CD4-positive, alpha-beta T cell treated with Interferon gamma for 1 hour (primary cell): Measurements from ENCODE around the gene OCA2.
"Not testable (repeated sequence)": the region's sequence is repeated elsewhere in the genome, so short reads cannot be mapped to it uniquely, and the experiment has no call there.

ENCODE experiments used
- DNase-seq: peaks from one replicate; pipeline ENCODE4 v3.0.0-alpha.2; 2020

The OCA2 gene

DNA sequence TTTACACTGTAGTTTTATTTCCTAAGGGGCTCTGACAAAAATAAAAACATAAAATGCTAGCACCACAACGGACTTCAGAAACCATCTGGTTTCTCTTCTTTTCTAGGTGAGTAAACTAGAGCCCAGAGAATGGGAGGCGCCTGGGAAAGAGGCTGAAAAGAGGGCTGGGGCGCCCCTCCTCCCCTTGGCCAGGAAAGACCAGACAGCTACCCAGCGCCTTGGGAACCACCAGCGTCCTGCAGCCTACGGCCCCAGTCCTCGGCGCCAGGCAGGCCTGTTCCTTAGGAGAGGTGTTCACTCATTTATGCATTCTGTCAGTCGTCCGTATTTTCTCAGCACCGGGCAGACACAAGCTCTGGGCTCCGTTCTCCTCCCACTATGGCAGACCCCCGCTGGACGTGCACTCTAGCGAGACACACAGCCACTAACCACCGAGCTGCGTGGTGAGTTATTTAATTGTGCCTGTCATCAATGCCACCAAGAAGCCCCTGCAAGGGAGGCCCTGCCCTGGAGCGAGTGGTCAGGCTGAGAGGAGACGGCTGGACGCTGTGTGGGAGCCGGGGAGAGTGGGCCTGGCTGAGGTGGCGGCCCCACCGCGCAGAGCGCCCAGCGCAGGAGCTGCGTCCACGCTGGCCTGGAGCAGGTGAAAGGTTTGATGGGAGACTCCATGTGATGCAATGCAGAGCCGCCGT, 294.4 kb downstream of the OCA2 start:
- no peak for DNase-seq

DNA sequence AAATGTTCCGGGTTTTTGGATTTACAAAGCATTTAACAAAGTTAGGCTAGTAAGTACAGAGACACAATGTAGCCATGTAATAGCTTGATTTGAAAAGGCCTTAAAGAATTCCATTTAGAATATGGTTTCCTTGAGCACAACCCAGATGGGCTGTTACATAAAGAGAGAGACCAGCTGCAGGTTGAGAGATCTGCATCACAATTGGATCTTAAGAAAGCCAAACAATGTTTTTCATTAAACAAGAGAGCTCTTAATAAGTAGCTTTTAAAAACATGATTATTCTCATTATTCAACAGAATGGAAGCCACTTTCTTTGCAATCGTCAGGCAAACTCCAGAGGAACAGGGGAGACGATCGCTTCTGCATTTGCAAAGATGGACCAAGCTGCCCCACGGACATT, 300.3 kb downstream of the OCA2 start:
- no peak for DNase-seq

- DNase-seq = no peak
These were observed 301.4 kb downstream of the OCA2 start for GRCh38 chr15:27797765-27798164.

GRCh38 chr15:27796405-27797320, 302.5 kb downstream of the OCA2 start:
- no peak for DNase-seq

- no peak for DNase-seq
These were observed 306.3 kb downstream of the OCA2 start for GRCh38 chr15:27792756-27793264.

GRCh38 chr15:27790270-27790669, 308.8 kb downstream of the OCA2 start:
- DNase-seq = no peak

GRCh38 chr15:27787931-27788330, 311.2 kb downstream of the OCA2 start:
- DNase-seq = no peak

DNA sequence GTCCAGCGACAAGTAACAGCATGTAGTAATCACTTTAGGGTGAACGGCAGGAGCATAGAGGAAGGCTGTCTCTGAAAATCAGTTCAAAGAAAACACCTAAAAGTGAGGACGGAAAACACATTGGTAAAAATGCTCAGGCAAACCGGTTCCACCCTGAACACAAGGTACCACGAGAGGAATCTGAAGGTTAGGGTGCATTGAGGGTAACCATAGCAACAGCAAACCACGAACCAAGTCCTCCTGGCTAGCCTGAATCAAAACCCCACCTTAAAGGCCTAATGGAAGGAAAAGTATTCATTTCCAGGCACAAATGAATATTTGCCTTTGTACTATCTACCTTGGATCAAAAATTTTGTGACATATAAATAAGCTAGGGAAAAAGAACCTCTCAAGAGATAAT, 315.0 kb downstream of the OCA2 start:
- no peak for DNase-seq

- no peak for DNase-seq
These were observed 315.4 kb downstream of the OCA2 start for GRCh38 chr15:27783678-27784077.

DNA sequence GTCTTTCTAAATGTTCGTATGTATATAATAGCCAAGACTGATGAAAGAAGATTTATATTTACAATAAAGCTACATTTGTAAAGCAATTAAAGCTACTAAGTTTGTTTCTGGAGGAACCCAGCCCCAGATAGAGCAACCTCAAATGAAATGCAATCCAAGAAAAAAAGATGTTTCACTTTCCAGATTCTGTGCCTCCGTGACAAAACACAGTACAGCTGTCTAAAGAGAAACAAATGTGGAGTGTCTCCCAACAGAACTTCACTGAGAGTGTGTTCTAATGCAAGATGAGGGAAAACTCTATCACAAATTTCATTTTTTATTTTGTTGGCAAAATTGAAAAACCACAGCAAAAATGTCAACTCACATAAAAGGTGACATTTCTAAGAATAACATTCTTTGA, 317.0 kb downstream of the OCA2 start:
- DNase-seq = no peak

GRCh38 chr15:27776501-27776900, 322.6 kb downstream of the OCA2 start:
- DNase-seq = no peak

DNA sequence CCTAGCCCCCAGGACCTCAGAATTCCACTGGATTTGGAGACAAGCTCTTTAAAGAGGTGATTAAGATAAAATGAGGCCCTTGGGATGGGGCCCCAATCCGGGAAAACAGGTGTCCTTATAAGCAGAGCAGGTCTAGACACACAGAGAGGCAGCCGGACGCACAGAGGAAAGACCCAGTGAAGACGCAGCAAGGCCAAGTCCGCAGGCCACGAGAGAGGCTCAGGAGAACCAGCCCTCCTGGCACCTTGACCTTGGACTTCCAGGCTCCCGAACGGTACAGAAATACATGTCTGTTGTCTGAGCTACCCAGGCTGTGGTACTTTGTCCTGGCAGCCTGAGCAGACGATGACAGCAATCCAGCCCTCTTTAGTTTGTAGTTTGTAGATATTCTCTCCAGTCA, 324.5 kb downstream of the OCA2 start:
- no peak for DNase-seq

DNA sequence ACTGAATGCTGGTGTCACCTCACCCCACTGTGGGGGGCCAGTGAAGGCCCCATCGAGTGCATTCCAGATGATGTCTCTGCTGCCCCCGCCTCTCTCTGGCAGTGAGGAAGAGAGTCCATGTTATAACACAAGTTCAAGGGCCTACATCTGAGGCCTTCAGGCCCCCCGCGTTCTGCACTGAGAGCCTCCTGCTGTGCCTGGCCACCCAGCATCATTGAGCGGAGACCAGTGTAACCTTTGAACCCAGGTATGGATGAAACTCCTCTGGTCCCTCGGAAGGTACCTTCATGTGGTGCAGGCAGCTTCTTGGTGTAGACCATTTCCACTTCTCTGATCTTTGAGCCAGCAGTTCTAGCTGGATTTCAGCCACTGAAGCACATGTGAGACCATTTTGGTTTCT, 324.9 kb downstream of the OCA2 start:
- DNase-seq = no peak

GRCh38 chr15:27771892-27772291, 327.2 kb downstream of the OCA2 start:
- no peak for DNase-seq

DNA sequence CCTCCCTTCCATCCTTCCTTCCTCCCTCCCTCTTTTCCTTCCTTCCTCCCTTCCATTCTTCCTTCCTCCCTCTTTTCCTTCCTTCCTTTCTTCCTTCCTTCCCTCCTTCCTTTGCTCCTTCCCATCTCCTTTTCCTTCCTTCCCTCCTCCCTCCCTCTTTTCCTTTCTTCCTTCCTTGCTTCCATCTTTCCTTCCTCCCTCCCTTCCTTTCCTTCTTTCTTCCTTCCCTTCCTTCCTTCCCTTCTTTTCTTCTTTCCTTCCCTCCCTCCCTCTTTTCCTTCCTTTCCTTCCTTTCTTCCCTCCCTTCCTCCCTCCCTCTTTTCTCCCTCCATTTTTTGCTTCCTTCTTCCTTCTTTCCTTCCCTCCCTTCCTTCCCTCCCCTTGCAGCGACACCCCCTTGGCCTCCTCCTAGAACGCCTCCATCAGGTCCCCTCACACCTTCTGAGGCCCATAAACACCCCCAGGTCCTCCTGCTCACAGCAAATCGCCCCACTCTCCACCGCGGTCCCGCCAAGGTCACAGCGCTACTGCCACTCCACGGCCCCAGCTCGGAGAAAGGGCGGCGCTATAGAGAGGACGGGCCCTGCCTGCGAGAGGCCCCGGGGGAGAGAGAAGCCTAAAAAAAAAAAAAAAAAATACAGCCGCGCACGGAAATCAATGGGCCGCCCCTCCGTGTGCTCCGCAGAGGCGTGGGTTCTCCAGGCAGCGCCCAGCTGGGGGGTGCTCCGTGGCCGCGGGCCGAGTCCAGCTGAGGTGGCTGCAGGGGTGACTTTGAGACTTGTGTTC, 328.2 kb downstream of the OCA2 start:
- no peak for DNase-seq

DNA sequence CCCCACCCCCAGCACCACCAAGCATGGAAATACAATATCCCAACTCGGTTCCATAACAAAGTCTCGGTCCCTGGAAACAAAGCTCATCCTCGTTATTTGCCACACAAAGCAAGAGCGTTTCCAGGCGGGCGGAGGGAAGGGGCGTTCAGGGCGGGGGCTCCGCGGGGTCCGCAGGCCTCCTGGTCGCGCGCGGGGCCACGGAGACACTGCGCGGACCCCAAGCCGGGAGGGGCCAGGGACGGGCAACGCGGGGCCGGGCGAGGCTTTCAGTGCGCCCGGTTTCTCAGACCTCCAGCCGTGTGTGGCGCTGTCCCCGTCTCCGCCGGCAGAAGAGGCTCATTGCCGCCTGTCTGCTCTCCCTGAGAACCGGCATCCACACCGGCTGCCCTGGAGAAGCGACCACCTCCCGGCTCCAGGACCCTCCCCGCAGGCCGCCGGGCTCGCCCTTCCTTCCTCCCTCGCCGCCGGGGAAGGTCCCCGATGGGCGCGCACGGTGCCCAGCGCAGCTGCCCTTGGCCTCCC, 329.0 kb downstream of the OCA2 start:
- DNase-seq = no peak

GRCh38 chr15:27769652-27770051, 329.5 kb downstream of the OCA2 start:
- no peak for DNase-seq

GRCh38 chr15:27768732-27769475, 330.2 kb downstream of the OCA2 start:
- no peak for DNase-seq

DNA sequence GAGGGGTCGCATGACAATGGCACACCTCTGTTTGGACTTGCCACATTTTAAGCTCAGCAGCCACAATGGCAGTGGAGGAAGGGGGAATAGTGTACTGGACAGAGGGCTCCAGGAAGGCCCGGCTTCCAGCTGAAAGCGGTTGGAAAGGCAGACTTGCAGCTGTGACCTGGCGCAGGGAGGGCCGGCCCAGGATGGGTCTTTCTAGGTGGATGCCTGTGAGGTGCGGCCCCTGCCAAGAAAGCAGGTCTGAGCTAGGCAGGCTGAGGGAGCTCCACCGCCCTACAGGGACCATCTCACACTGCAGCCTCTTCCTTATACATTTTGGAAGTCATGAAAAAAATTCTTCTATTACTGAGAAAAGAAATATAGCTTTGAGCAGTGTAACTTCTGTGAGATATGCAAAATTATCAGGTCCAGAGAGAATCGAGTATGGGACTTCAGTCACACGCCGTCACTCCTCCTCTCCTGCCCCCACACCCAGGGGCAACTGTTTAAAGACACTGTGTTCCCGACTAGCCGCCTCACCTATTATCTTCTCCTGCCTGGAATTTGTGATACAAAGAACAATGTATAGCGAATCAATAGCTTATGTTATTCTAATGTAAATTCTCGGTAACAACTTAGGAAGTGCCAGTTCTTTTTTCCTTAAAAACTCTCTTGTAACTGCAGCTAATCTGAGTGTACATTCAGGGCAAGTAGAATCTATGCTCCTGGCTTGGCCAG, 331.0 kb downstream of the OCA2 start:
- DNase-seq = no peak

- not testable (repeated sequence) for DNase-seq
These were observed 331.7 kb downstream of the OCA2 start for GRCh38 chr15:27767430-27767829.

DNA sequence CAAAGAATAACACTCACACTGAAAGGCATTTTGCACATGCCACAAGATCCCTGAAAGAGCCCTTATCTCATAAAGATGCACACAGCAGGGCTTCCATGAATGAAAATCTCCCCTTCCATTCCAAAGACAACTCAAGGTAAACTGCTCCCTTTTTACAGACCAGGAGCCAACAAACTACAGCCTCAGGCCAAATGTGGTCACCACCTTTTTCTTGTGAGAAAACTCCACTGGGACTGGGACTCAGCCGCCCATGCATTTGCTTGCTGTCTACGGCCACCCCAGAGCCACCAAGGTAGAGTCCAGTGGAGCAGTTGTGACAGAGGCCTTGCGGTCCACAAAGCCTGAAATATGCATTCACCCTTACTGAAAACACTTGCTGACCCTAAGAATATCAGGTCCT, 334.8 kb downstream of the OCA2 start:
- no peak for DNase-seq

GRCh38 chr15:27763514-27763913, 335.6 kb downstream of the OCA2 start:
- DNase-seq = no peak
